NCI-H345 treated with DMSO at 0.1 percent for 48 hours (cell line): ENCODE results near the gene OR10A2.
"Not testable (repeated sequence)": the region's sequence is repeated elsewhere in the genome, so short reads cannot be mapped to it uniquely, and the experiment has no call there.

Experiments used
- DNase-seq: peaks from one replicate; lab custom pipeline; 2025; ENCODE audit not compliant: unreplicated experiment; lab: John Stamatoyannopoulos, UW

OR10A2 gene

GRCh38 chr11:6862961-6863360, at the start of gene OR10A2:
Gene OR10A2 (plus strand): TSS chr11:6863057. CDS start chr11:6869755, 6,698 bp downstream.
- DNase-seq, result no peak

GRCh38 chr11:6813656-6814055, 49.2 kb upstream of the OR10A2 start:
- DNase-seq, result no peak

- DNase-seq, result no peak
Measured at GRCh38 chr11:6817694-6818093, 45.2 kb upstream of the OR10A2 start.

- no peak for DNase-seq
Measured at GRCh38 chr11:6818967-6819366, 43.9 kb upstream of the OR10A2 start.

- DNase-seq, result no peak
Measured at GRCh38 chr11:6824136-6824823, 38.6 kb upstream of the OR10A2 start.

GRCh38 chr11:6825231-6825744, 37.6 kb upstream of the OR10A2 start:
- no peak for DNase-seq

- DNase-seq, result no peak
Measured at GRCh38 chr11:6828103-6828502, 34.8 kb upstream of the OR10A2 start.

GRCh38 chr11:6833356-6833755, 29.5 kb upstream of the OR10A2 start:
- DNase-seq, result no peak

GRCh38 chr11:6834021-6834420, 28.8 kb upstream of the OR10A2 start:
- no peak for DNase-seq

GRCh38 chr11:6841694-6842093, 21.2 kb upstream of the OR10A2 start:
- DNase-seq, result no peak

GRCh38 chr11:6843670-6844069, 19.2 kb upstream of the OR10A2 start:
- DNase-seq, result no peak

- DNase-seq, result no peak
Measured at GRCh38 chr11:6844356-6844755, 18.5 kb upstream of the OR10A2 start.

- DNase-seq, result no peak
Measured at GRCh38 chr11:6845383-6845782, 17.5 kb upstream of the OR10A2 start, which contains the start of gene OR10A5. Gene OR10A5 (plus strand): TSS chr11:6845683. CDS start chr11:6845683, 0 bp downstream.

- DNase-seq, result no peak
Measured at GRCh38 chr11:6850526-6850925, 12.3 kb upstream of the OR10A2 start.

- not testable (repeated sequence) for DNase-seq
Measured at GRCh38 chr11:6854801-6855200, 8.1 kb upstream of the OR10A2 start.

- DNase-seq, result no peak
Measured at GRCh38 chr11:6855971-6856541, 6.8 kb upstream of the OR10A2 start.

GRCh38 chr11:6856871-6857270, 6.0 kb upstream of the OR10A2 start:
- DNase-seq, result no peak

- DNase-seq, result no peak
Measured at GRCh38 chr11:6864438-6864837, 1.6 kb downstream of the OR10A2 start.

- DNase-seq, result no peak
Measured at GRCh38 chr11:6871278-6871677, 8.4 kb downstream of the OR10A2 start.

- no peak for DNase-seq
Measured at GRCh38 chr11:6875761-6876160, 12.9 kb downstream of the OR10A2 start.

GRCh38 chr11:6876325-6876724, 13.5 kb downstream of the OR10A2 start, which contains the start of gene OR10A4:
Gene OR10A4 (plus strand): TSS chr11:6876625. CDS start chr11:6876648, 23 bp downstream.
- DNase-seq, result no peak

- DNase-seq, result no peak
Measured at GRCh38 chr11:6876914-6877313, 14.1 kb downstream of the OR10A2 start.
